Activated CD4-positive, alpha-beta T cell treated with anti-CD3 and anti-CD28 coated beads for 36 hours (primary cell): ENCODE results near the gene CNTN4. TPM values are rescaled to one million over a fixed set of nuclear protein-coding genes. Genes with fewer than 3 reads are reported as not detected.

Experiments used
- ATAC-seq: fragments of 200-7000 bp; cut with Tn5 transposase; one replicate; pipeline ENCODE4 v1.10.0; 2021; ENCODE audit warnings: mild to moderate bottlenecking, moderate library complexity
- CTCF ChIA-PET: fragments of 350-600 bp; sonication (Branson Sonifier 250); formaldehyde crosslinking; loops from one replicate; lab custom pipeline; 2021; ENCODE audit warnings: antibody characterized with exemption; lab: Charles Lee
- POLR2A ChIA-PET: fragments of 350-600 bp; sonication (Branson Sonifier 250); formaldehyde crosslinking; loops from one replicate; lab custom pipeline; 2021; ENCODE audit warnings: antibody characterized with exemption, inconsistent platforms; lab: Charles Lee
- DNase-seq: peaks from one replicate; pipeline ENCODE4 v3.0.0-alpha.2; 2020
- H3K27ac Mint-ChIP-seq: one replicate; pipeline ENCODE4 v1.8.0; 2021; ENCODE audit warnings: mixed read lengths
- H3K27me3 Mint-ChIP-seq: one replicate; pipeline ENCODE4 v1.8.0; 2021; ENCODE audit warnings: mixed read lengths
- H3K36me3 Mint-ChIP-seq: one replicate; pipeline ENCODE4 v1.8.0; 2021; ENCODE audit warnings: low read depth, mixed read lengths
- H3K4me1 Mint-ChIP-seq: one replicate; pipeline ENCODE4 v1.8.0; 2021; ENCODE audit warnings: mixed read lengths
- H3K4me3 Mint-ChIP-seq: one replicate; pipeline ENCODE4 v1.8.0; 2021; ENCODE audit warnings: mild to moderate bottlenecking, moderate library complexity, mixed read lengths
- H3K9me3 Mint-ChIP-seq: one replicate; pipeline ENCODE4 v1.8.0; 2021; ENCODE audit warnings: low read depth, mixed read lengths
- intact Hi-C, 2 experiments: fragments of 100-400 bp; cut with DNase I in 1 of 2; cut with micrococcal nuclease in 1 of 2; formaldehyde crosslinking; loops; one replicate each; pipeline versions ENCODE4 v1.14.2 to v1.15.1; 2022 to 2024; cut with DNase I, micrococcal nuclease
- total RNA-seq, 2 experiments: library from RNA; stranded (reverse); gene quantifications; one replicate each; pipeline ENCODE4 v1.2.3, GENCODE V29; 2021

CNTN4 gene
- total RNA-seq, 2 experiments from 2014 or later, result not detected

DNA sequence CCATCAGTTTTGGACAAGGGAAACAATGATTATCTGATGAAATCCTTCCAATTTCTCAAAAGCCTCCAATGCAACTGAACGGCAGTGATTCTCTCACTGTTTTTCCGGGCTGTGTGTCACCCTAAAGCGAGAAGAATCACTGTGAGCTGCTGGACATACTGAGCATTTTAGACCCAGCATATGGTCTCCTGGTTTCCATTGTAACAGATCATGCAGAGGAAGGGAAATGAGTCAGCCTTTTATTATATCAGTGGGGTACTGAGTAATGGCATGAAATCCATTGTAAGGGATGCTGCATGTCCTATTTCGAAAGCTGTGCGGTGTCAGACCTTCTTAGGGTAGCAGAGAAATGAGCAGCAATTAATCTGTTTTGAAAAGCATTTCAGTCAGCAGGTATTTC lies 724.4 kb downstream of the CNTN4 start:
- no peak overlapping the region for H3K27ac Mint-ChIP-seq
- H3K4me1 Mint-ChIP-seq, result no peaks in the 10 kb centered on the region
- H3K27me3 Mint-ChIP-seq, result peaks cover 4% of the 10 kb centered on the region
- no peaks in the 10 kb centered on the region for H3K36me3 Mint-ChIP-seq
- no peaks in the 10 kb centered on the region for H3K9me3 Mint-ChIP-seq
- H3K4me3 Mint-ChIP-seq, result no peak overlapping the region
- POLR2A ChIA-PET, result no interaction called here
- intact Hi-C loops, result no loop called here
- ATAC-seq (no peak), DNase-seq (no peak)
- CTCF ChIA-PET, result no interaction called here

DNA sequence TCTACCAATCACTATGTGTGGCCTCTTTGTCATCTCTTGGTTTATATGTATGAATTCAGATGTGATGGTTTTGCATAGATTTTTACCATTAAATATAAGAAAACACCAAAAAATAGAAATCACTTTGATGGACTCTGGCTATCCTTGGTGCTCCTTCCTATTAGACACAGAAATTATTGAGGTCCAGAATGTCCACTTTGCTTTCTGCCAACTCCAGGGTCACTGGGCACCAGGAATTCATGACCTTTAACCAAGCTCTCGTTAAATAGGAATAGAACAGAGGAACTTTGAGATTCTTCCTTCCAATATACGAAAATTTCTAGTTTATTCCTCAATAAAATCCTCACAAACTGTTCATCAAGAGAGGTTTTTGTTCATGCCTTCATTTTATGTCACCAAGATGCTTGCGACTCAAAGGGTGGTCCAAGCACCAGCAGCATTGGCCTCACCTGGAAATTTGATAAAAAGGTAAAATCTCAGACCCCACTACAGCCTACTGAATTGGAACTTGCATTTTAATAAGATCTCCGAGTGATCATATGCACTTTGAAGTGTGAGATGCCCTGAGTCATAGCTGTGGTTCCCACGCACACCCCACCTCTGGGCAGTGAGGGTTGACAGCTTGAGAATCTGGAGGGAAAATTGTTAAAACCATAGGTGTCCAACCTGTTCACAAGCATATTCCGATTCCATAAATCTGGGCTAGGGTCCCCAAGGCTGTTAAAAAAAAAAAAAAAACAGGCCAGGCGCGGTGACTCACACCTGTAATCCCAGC lies 725.0 kb downstream of the CNTN4 start:
- Mint-ChIP-seq H3K4me1 (no peaks in the 10 kb centered on the region), H3K27ac (no peak overlapping the region), H3K27me3 (peaks cover 4% of the 10 kb centered on the region), H3K4me3 (no peak overlapping the region), H3K9me3 (no peaks in the 10 kb centered on the region), H3K36me3 (no peaks in the 10 kb centered on the region)
- POLR2A ChIA-PET, result no interaction called here
- DNase-seq (no peak), ATAC-seq (no peak)
- intact Hi-C loops, result no loop called here
- CTCF ChIA-PET, result no interaction called here

DNA sequence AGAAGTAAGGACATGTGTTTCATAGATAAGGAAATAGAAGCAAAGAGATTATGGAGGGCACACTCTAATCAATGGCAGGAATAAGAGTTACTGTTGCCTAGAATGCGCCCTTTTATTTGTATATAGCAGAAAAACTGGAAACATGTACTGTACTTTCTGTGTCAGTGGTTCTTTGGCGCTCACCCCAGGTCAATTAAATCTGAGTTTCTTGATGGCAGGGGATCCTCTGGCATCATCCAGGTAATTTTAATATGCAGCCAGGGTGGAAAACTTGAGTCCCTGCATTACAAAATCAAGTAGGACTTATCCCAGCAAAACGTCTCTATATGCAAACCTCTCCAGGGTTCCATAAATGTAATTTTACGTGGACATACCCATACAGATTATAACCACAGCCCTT lies 727.4 kb downstream of the CNTN4 start:
- Mint-ChIP-seq H3K36me3 (no peaks in the 10 kb centered on the region), H3K4me1 (no peaks in the 10 kb centered on the region), H3K27ac (no peak overlapping the region), H3K4me3 (no peak overlapping the region), H3K27me3 (peaks cover 4% of the 10 kb centered on the region), H3K9me3 (no peaks in the 10 kb centered on the region)
- ChIA-PET POLR2A (no interaction called here), CTCF (no interaction called here)
- DNase-seq (no peak), ATAC-seq (no peak)
- intact Hi-C loops, result no loop called here

DNA sequence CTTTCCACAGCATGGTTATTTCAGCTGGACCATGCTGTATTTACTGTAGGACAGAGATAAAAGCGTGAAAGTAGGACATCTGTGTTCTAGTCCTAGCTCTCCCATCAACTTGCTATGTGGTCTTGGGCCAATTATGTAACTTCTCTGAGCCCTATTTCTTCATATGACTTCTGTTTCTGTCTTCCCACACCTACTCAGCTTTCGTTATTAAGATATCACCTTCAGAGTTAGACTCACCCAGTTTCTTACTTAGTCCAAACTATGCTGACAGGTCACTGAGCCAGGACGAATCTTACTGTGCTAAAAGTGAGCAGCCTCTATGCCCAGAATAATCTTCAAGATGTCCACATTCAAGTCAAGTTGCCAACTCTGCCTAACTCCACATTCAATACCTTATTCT lies 727.8 kb downstream of the CNTN4 start:
- ChIA-PET POLR2A (no interaction called here), CTCF (interaction anchor here (2.3 kb wide), 1 partner anchor 11 kb away, joined by 8 read pairs; no protein-coding TSS in a partner anchor)
- Mint-ChIP-seq H3K4me3 (no peak overlapping the region), H3K4me1 (no peaks in the 10 kb centered on the region), H3K36me3 (no peaks in the 10 kb centered on the region), H3K27ac (no peak overlapping the region), H3K27me3 (peaks cover 6% of the 10 kb centered on the region), H3K9me3 (no peaks in the 10 kb centered on the region)
- ATAC-seq, result no peak
- DNase-seq, result no peak
- intact Hi-C loops, result no loop called here

DNA sequence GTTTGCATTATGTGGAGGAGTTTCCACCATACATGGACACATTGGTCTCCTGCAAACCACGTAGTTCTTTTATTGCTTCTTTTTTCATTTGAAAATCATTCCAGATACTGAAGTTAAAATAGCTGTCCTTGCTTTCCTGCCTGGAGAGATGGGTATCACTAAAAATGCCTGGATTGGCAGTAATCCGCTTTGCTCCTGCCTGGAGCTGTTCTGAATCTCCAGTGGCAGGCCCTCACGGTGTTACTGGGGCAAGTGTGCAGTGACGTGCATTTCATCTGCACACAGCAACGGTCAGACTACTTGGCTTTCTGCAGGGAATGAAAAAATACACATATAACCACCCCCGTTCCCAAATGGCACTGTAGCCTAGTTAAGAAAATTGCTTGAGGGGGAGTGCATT lies 738.6 kb downstream of the CNTN4 start:
- Mint-ChIP-seq H3K27ac (no peak overlapping the region), H3K9me3 (no peaks in the 10 kb centered on the region), H3K4me1 (no peaks in the 10 kb centered on the region), H3K27me3 (peaks cover 1% of the 10 kb centered on the region), H3K36me3 (no peaks in the 10 kb centered on the region), H3K4me3 (no peak overlapping the region)
- ChIA-PET CTCF (interaction anchor here (1.5 kb wide), 1 partner anchor 10 kb away, joined by 8 read pairs; no protein-coding TSS in a partner anchor), POLR2A (no interaction called here)
- intact Hi-C loops, result no loop called here
- ATAC-seq (no peak), DNase-seq (no peak)

DNA sequence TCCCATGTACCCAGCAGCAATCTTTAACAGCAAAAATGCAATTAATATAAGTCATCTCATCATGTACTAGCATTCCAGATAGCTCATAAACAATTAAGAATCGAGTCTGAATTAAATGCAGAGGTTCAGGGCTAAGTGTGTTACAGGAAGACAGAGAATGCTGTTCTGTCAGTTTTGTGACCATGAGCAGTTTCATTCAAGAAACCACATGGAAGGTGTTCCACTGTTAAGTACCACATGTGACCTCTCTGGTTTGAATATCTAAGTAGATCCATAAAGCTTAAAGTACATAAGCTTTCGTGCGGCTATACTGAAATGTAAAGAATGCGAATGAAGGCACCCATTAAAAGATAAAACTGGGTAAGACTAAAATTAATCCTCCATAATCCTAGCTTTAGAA lies 739.2 kb downstream of the CNTN4 start:
- no peaks in the 10 kb centered on the region for H3K9me3 Mint-ChIP-seq
- intact Hi-C loops, result no loop called here
- CTCF ChIA-PET, result interaction anchor here (1.5 kb wide), 1 partner anchor 11 kb away, joined by 8 read pairs; no protein-coding TSS in a partner anchor
- H3K36me3 Mint-ChIP-seq, result no peaks in the 10 kb centered on the region
- H3K27ac Mint-ChIP-seq, result no peak overlapping the region
- H3K4me1 Mint-ChIP-seq, result no peaks in the 10 kb centered on the region
- no peak for DNase-seq
- ATAC-seq, result no peak
- POLR2A ChIA-PET, result no interaction called here
- no peak overlapping the region for H3K4me3 Mint-ChIP-seq
- no peaks in the 10 kb centered on the region for H3K27me3 Mint-ChIP-seq

DNA sequence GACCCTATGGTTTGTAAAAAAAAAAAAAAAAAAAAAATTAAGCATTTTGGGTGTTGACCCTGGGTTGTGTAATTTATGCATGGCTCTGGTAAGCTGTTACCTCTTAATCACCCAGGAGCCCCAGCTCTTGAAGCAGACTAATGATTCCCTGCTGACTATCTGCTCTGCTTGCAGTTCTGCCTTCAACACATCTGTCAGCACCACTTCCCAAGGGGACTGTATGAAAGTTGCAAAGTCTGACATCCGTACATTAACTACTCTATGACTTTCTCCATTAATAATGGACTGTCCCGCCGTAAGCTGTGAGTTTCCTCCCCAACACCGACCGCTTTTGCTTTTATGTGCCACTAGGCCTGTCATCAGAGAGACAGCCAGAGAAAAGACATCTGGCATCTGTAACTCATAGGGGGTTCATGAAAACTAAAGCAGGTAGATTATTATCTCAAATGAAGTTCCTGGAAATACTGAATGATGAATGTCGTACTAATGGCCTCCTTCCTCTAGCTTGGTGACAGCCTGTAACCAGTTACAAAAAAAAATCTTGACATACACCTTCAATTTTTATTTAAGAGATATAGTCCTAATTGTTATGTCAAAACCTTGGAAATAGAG lies 740.0 kb downstream of the CNTN4 start:
- ChIA-PET POLR2A (no interaction called here), CTCF (interaction anchor here (1.5 kb wide), 1 partner anchor 11 kb away, joined by 8 read pairs; no protein-coding TSS in a partner anchor)
- H3K9me3 Mint-ChIP-seq, result no peaks in the 10 kb centered on the region
- intact Hi-C loops, result no loop called here
- H3K27me3 Mint-ChIP-seq, result no peaks in the 10 kb centered on the region
- no peak overlapping the region for H3K4me3 Mint-ChIP-seq
- no peaks in the 10 kb centered on the region for H3K36me3 Mint-ChIP-seq
- no peak for ATAC-seq
- no peaks in the 10 kb centered on the region for H3K4me1 Mint-ChIP-seq
- H3K27ac Mint-ChIP-seq, result no peak overlapping the region
- DNase-seq, result no peak

DNA sequence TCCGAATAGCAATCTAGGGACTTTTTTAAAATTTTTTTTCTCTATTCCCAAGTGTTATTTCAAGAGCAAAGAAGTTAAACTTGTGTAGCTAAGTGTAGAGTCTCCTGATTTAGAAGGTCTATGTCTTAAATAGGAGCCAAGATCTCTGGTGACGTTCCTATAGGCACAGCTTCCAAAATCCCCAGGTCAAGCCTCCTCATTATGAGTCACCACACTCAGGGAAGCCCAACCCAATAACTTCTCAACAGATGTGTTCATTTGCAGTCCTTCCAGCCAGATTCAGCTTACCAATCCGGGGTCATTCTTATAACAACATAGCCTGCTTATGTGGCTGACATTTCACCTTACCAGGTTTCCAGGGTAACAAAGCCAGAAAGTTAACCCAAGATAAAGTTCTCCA lies 741.2 kb downstream of the CNTN4 start:
- Mint-ChIP-seq H3K4me1 (no peaks in the 10 kb centered on the region), H3K27me3 (peaks cover 2% of the 10 kb centered on the region), H3K27ac (no peak overlapping the region), H3K36me3 (no peaks in the 10 kb centered on the region), H3K4me3 (no peak overlapping the region), H3K9me3 (no peaks in the 10 kb centered on the region)
- ChIA-PET POLR2A (no interaction called here), CTCF (no interaction called here)
- DNase-seq (no peak), ATAC-seq (no peak)
- intact Hi-C loops, result no loop called here

DNA sequence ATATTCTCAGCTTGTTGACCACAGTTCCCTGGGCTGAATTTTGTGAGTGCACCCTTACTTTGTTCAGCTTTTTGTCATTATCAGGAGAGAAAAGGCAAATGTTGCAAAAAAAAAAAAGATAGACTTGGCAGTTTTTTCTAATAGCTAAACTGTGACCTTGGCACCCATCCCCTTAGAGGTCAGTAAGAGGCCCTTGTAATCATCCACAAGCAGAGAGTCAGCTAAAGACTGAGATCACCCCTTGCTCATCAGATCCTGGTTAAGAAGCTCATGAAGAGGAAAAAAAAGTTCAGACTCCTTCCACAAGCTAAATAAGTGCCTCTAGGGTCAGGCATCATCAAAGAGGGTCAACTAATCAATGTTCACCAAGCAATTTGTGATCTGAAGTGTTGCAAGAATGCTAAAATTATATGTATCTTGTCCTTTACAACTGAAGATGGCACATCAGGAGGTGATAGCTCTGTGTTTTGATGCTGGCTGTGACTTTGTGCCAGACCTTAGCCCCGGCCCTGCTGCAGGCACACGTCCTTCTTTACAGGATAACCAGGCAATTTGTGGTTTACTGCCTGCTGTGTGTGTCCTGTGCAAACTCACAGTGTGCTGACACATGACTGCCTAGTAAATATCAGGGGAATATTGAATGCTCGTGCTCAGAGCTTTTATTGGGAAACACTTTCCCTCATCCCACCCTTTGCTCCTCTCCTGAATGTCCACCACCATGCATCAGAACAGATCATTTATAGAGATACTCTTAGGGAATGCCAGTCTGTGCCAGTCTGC lies 748.6 kb downstream of the CNTN4 start:
- H3K27ac Mint-ChIP-seq, result no peak overlapping the region
- H3K4me1 Mint-ChIP-seq, result peaks cover 4% of the 10 kb centered on the region
- ATAC-seq (no peak), DNase-seq (no peak)
- H3K9me3 Mint-ChIP-seq, result peaks cover 6% of the 10 kb centered on the region
- ChIA-PET CTCF (interaction anchor here (0.6 to 0.7 kb wide), 2 partner anchors 326 to 339 kb away, joined by 3 to 4 read pairs; no protein-coding TSS in a partner anchor), POLR2A (no interaction called here)
- peaks cover 2% of the 10 kb centered on the region for H3K27me3 Mint-ChIP-seq
- no peak overlapping the region for H3K4me3 Mint-ChIP-seq
- intact Hi-C loops, result no loop called here
- no peaks in the 10 kb centered on the region for H3K36me3 Mint-ChIP-seq

DNA sequence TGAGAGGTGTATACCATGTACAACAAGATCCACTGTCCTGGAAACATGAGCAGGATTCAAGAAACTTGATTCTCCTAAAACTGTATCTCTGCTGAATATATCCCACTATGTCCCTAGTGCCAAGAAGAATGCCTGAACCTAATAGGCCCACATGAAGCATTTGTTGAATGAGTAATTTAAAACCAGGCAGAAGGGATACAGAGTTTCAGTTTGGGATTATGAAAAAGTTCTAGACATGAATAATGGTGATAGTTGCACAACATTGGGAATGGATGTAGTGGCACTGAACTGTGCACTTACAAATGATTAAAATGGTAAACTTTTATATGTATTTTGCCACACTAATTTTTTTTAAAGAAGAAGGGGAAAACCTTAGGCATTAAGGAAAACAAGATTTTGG lies 750.4 kb downstream of the CNTN4 start:
- Mint-ChIP-seq H3K27ac (no peak overlapping the region), H3K4me1 (peaks cover 4% of the 10 kb centered on the region), H3K27me3 (peaks cover 2% of the 10 kb centered on the region), H3K36me3 (no peaks in the 10 kb centered on the region), H3K9me3 (peaks cover 6% of the 10 kb centered on the region), H3K4me3 (no peak overlapping the region)
- no peak for ATAC-seq
- DNase-seq, result no peak
- ChIA-PET POLR2A (no interaction called here), CTCF (no interaction called here)
- intact Hi-C loops, result no loop called here

DNA sequence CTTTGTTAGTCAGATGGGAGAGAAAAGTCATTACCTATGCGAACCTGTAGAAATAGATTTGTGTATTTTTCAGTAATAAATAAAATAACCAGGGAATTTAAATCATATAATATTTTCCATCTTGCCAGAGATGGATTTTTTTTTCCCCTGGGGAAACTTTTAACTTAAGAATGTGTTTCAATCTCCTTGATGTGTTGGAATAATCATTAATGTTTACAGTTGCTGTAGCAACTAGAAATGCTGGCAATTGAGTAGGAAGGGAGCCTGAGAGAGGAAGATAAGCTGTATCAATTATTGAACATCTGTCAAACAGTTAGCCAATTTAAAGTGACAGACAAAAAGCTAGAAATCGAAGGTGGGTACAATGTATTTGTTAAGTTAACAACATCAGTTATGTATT lies 752.0 kb downstream of the CNTN4 start:
- Mint-ChIP-seq H3K4me3 (no peak overlapping the region), H3K36me3 (no peaks in the 10 kb centered on the region), H3K27me3 (no peaks in the 10 kb centered on the region), H3K9me3 (peaks cover 3% of the 10 kb centered on the region), H3K4me1 (peaks cover 4% of the 10 kb centered on the region), H3K27ac (no peak overlapping the region)
- DNase-seq (no peak), ATAC-seq (no peak)
- ChIA-PET POLR2A (no interaction called here), CTCF (no interaction called here)
- intact Hi-C loops, result no loop called here
